GM12874 (cell line): ENCODE results near the gene EML1.

ENCODE experiments used
- TF ChIP-seq, protein P1 (sequence below): IDR thresholded peaks from 2 replicates; pipeline ENCODE4 v1.5.1; 2011; ENCODE audit warnings: low read depth, mild to moderate bottlenecking, control low read depth, low read length, moderate library complexity; ENCODE audit not compliant: insufficient read depth

EML1 gene

DNA sequence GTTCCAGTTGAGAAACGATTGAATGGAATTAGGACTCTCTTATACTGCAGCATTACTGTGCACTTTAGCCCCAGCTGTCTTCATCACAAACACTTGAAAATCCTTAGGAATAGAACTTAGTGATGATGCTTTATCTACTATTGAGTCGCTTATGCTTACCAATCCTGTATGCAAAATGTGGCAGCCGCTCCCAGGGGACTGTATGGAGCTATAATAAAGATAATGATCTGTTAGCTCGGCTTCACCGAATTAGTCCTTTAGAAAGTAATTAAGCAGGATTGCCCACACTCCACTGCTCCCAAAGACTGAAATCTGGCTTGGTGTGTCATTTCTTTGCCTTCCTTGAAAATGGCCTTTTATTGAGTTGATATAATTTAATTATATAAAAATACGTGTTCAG, 10.6 kb downstream of the EML1 start:
- TF ChIP-seq, protein P1, sequence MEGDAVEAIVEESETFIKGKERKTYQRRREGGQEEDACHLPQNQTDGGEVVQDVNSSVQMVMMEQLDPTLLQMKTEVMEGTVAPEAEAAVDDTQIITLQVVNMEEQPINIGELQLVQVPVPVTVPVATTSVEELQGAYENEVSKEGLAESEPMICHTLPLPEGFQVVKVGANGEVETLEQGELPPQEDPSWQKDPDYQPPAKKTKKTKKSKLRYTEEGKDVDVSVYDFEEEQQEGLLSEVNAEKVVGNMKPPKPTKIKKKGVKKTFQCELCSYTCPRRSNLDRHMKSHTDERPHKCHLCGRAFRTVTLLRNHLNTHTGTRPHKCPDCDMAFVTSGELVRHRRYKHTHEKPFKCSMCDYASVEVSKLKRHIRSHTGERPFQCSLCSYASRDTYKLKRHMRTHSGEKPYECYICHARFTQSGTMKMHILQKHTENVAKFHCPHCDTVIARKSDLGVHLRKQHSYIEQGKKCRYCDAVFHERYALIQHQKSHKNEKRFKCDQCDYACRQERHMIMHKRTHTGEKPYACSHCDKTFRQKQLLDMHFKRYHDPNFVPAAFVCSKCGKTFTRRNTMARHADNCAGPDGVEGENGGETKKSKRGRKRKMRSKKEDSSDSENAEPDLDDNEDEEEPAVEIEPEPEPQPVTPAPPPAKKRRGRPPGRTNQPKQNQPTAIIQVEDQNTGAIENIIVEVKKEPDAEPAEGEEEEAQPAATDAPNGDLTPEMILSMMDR: no peak

DNA sequence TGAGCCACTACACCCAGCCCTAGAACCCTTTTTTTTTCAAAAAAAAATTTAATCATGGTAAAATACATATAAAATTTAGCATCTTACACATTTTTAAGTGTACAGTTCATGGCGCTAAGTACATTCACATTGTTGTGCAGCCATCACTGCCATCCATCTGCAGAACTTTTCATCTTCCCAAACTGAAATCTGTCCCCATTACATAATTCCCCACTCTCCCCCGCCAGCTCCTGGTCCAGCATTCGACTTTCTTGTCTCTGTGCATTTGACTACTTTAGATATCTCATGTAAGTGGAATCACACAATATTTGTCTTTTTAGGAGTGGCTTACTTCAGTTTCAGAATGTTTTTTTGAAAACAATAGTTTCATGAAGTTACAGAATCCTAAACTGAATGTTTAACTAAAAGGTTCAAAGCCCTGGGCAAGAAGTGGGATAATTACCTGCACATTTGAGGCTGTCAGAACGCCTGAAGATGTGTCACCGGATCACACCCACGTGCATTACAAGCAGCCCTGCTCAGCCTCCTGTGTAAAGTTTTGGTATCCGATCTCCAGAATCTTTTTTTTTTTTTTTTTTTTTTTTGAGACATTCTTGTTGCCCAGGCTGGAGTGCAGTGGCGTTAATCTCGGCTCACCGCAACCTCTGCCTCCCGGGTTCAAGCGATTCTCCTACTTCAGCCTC, 12.7 kb downstream of the EML1 start:
- TF ChIP-seq, protein P1: no peak

DNA sequence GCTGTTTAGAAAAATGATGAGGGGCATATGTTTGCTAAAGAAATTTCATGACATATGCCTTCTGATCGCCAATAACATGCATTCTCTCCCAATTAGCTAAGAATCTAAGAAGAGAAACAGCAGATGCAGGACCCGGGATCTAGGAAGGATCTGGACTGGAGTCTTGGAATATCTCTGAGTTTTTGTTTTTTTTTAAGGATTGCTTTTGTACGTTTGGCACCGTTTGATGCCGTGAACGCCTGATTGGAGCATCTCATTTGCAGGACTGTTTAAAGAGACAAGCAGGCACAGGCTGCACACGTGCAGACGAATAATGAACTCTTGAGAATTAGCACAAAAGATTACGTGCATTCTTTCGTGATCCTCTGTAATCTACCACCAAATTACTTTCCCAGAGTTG, 13.6 kb downstream of the EML1 start:
- TF ChIP-seq, protein P1: no peak

DNA sequence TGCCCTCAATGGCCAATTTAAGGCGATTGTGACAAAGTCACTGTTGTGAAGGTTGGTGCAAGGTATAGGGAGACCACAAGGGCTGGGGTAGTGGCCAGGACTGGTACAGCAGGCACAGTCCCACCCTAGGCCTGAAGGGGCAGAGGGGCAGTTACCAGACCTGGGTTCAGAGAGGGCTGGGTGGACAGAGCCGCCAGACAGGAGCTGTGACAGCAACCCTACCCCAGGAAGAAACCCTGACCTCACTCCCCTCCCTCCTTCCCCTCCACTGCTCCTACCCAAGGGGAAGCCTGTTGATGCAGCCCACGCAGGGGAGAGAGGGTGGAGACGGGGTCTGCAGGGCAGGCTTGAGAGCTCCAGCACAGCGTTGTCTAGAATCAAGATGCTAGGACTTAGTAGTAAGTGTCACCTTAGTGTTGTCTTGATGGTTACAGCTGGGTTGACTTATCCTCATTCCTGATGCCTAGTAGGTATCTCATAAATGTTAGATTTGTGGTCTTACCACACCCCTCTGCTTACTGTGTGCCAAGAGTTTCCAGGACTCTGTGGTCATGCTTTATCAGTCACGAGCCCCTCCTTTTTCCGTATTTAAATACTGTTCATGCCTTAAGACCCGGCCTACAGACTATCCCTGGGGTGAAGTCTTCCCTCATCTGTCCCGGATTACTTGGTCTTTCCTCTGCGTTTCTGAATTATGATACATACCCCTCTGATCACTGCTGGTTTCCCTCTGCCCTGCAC, 14.4 kb downstream of the EML1 start:
- TF ChIP-seq, protein P1: no peak

DNA sequence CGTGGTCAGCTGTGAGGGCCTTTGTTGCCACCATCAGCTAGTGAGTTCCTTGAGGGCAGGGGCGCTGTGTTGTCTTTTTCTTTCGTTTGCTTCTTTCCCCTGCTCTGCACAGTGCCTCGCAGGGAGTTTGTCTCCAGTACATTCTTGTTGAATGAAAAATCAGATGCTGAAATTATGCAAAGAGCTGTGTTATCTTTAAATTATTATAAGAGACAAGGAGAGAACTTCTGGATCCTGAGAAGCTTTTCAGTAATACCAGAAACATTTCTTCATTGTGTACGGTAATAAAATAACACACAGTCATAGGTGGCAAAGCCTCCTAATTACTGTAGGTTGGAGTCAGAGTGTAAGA, 14.9 kb downstream of the EML1 start:
- TF ChIP-seq, protein P1: no peak

DNA sequence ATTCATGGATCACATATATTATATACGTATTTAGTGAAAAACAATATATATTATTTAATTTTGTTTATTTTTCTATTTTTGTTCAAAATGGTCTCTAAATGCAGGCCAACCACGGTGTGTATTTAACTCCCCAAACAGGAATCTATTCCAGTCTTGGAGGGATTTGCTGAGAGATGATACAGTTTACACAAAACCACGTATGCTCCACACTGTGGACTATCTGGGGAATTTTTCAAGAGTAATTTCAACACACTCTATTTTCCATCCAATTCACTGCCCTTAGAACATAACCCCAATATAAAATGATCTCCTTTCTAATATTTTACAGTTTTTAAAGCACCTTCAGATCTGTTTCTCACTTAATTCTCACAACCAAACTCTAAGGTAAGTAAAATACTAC, 15.3 kb downstream of the EML1 start:
- TF ChIP-seq, protein P1: no peak

DNA sequence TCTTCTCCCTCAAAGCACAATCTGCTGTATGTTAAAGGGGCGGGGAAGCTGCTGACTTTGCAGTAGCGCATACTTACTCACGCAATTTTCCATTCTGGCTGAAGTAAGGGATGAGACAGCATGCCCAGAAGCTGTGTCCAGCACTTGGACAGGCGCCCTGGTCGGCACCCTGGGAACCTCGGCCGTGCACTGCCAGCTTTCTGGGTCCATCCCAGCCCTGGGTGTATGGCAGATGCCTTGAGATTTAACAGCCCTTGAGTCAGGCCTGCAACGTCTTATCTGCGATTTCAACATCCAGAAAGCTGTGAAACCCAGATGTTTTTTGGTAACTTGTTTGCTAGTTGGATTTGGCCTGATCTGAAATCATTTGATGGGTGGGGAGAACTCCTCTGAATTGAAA, 16.1 kb downstream of the EML1 start:
- TF ChIP-seq, protein P1: no peak
